ENCODE data around the gene RAPGEF6. TPM values are rescaled to one million over a fixed set of nuclear protein-coding genes. Genes with fewer than 3 reads are reported as not detected.

Gene RAPGEF6
- total and polyA plus RNA-seq, 4 donors: 19.3 to 95.2 (median 33.5) TPM

GRCh38 chr5:131433109-131433508 lies 201.9 kb downstream of the RAPGEF6 start:
- Histone ChIP-seq H3K9me3 (ENCODE audit: control insufficient read depth, insufficient read depth, low read length) (no peaks in the 10 kb centered on the region), H3K27me3 (ENCODE audit: control insufficient read depth, insufficient read depth, low read length) (no peaks in the 10 kb centered on the region), H3K36me3 (ENCODE audit: control insufficient read depth, insufficient read depth, low read length) (peaks cover 34% of the 10 kb centered on the region), H3K4me3 (ENCODE audit: low read depth, low read length) (no peak overlapping the region), H3K4me1 (ENCODE audit: control insufficient read depth, insufficient read depth, low read length) (no peaks in the 10 kb centered on the region), H3K27ac (ENCODE audit: low read depth, low read length) (no peak overlapping the region)
- 88% methylated on average over 1 of the region's 1 CpG for WGBS (ENCODE audit: insufficient coverage)
- no peak for DNase-seq (ENCODE audit: low read depth in 4 of 6, low spot score in 6 of 6)

- no peaks in the 10 kb centered on the region for H3K9me3 ChIP-seq (ENCODE audit: control insufficient read depth, insufficient read depth, low read length)
- H3K27me3 ChIP-seq (ENCODE audit: control insufficient read depth, insufficient read depth, low read length): no peaks in the 10 kb centered on the region
- no peaks in the 10 kb centered on the region for H3K4me1 ChIP-seq (ENCODE audit: control insufficient read depth, insufficient read depth, low read length)
- DNase-seq (ENCODE audit: low read depth in 4 of 6, low spot score in 6 of 6): no peak
- no peak overlapping the region for H3K4me3 ChIP-seq (ENCODE audit: low read depth, low read length)
- no peak overlapping the region for H3K27ac ChIP-seq (ENCODE audit: low read depth, low read length)
- H3K36me3 ChIP-seq (ENCODE audit: control insufficient read depth, insufficient read depth, low read length): peaks cover 37% of the 10 kb centered on the region
- no CpG with 5 or more reads among the region's 2 CpGs for WGBS (ENCODE audit: insufficient coverage)
Observed at GRCh38 chr5:131431794-131432193, 203.2 kb downstream of the RAPGEF6 start.

- H3K27me3 ChIP-seq (ENCODE audit: control insufficient read depth, insufficient read depth, low read length): no peaks in the 10 kb centered on the region
- H3K9me3 ChIP-seq (ENCODE audit: control insufficient read depth, insufficient read depth, low read length): no peaks in the 10 kb centered on the region
- 100% methylated on average over 1 of the region's 1 CpG for WGBS (ENCODE audit: insufficient coverage)
- H3K36me3 ChIP-seq (ENCODE audit: control insufficient read depth, insufficient read depth, low read length): peaks cover 37% of the 10 kb centered on the region
- no peaks in the 10 kb centered on the region for H3K4me1 ChIP-seq (ENCODE audit: control insufficient read depth, insufficient read depth, low read length)
- DNase-seq (ENCODE audit: low read depth in 4 of 6, low spot score in 6 of 6): no peak
- H3K27ac ChIP-seq (ENCODE audit: low read depth, low read length): no peak overlapping the region
- H3K4me3 ChIP-seq (ENCODE audit: low read depth, low read length): no peak overlapping the region
Observed at GRCh38 chr5:131430794-131431193, 204.2 kb downstream of the RAPGEF6 start.

GRCh38 chr5:131426011-131426410 lies 209.0 kb downstream of the RAPGEF6 start:
- Histone ChIP-seq H3K36me3 (ENCODE audit: control insufficient read depth, insufficient read depth, low read length) (peaks cover 25% of the 10 kb centered on the region), H3K27ac (ENCODE audit: low read depth, low read length) (no peak overlapping the region), H3K4me3 (ENCODE audit: low read depth, low read length) (no peak overlapping the region), H3K9me3 (ENCODE audit: control insufficient read depth, insufficient read depth, low read length) (no peaks in the 10 kb centered on the region), H3K4me1 (ENCODE audit: control insufficient read depth, insufficient read depth, low read length) (no peaks in the 10 kb centered on the region), H3K27me3 (ENCODE audit: control insufficient read depth, insufficient read depth, low read length) (no peaks in the 10 kb centered on the region)
- whole genome bisulfite sequencing (ENCODE audit: insufficient coverage): no CpG with 5 or more reads among the region's 1 CpG
- DNase-seq (ENCODE audit: low read depth in 4 of 6, low spot score in 6 of 6): no peak

GRCh38 chr5:131423056-131423455 lies 212.0 kb downstream of the RAPGEF6 start:
- H3K4me3 ChIP-seq (ENCODE audit: low read depth, low read length): no peak overlapping the region
- H3K27ac ChIP-seq (ENCODE audit: low read depth, low read length): no peak overlapping the region
- no peaks in the 10 kb centered on the region for H3K9me3 ChIP-seq (ENCODE audit: control insufficient read depth, insufficient read depth, low read length)
- peaks cover 13% of the 10 kb centered on the region for H3K36me3 ChIP-seq (ENCODE audit: control insufficient read depth, insufficient read depth, low read length)
- WGBS (ENCODE audit: insufficient coverage): 100% methylated on average over 1 of the region's 2 CpGs
- no peak for DNase-seq (ENCODE audit: low read depth in 4 of 6, low spot score in 6 of 6)
- H3K4me1 ChIP-seq (ENCODE audit: control insufficient read depth, insufficient read depth, low read length): no peaks in the 10 kb centered on the region
- no peaks in the 10 kb centered on the region for H3K27me3 ChIP-seq (ENCODE audit: control insufficient read depth, insufficient read depth, low read length)

- H3K27ac ChIP-seq (ENCODE audit: low read depth, low read length): no peak overlapping the region
- H3K4me3 ChIP-seq (ENCODE audit: low read depth, low read length): no peak overlapping the region
- 54% methylated on average over 3 of the region's 4 CpGs for WGBS (ENCODE audit: insufficient coverage)
- no peaks in the 10 kb centered on the region for H3K9me3 ChIP-seq (ENCODE audit: control insufficient read depth, insufficient read depth, low read length)
- no peaks in the 10 kb centered on the region for H3K27me3 ChIP-seq (ENCODE audit: control insufficient read depth, insufficient read depth, low read length)
- no peaks in the 10 kb centered on the region for H3K4me1 ChIP-seq (ENCODE audit: control insufficient read depth, insufficient read depth, low read length)
- peaks cover 8% of the 10 kb centered on the region for H3K36me3 ChIP-seq (ENCODE audit: control insufficient read depth, insufficient read depth, low read length)
- no peak for DNase-seq (ENCODE audit: low read depth in 4 of 6, low spot score in 6 of 6)
Observed at GRCh38 chr5:131419877-131420276, 215.2 kb downstream of the RAPGEF6 start.

GRCh38 chr5:131418846-131419245 lies 216.2 kb downstream of the RAPGEF6 start:
- no peak overlapping the region for H3K27ac ChIP-seq (ENCODE audit: low read depth, low read length)
- WGBS (ENCODE audit: insufficient coverage): 100% methylated on average over 1 of the region's 7 CpGs
- no peak for DNase-seq (ENCODE audit: low read depth in 4 of 6, low spot score in 6 of 6)

GRCh38 chr5:131417240-131417869 lies 217.7 kb downstream of the RAPGEF6 start:
- 0% methylated on average over 4 of the region's 7 CpGs for WGBS (ENCODE audit: insufficient coverage)
- no peaks in the 10 kb centered on the region for H3K4me1 ChIP-seq (ENCODE audit: control insufficient read depth, insufficient read depth, low read length)
- peaks cover 3% of the 10 kb centered on the region for H3K36me3 ChIP-seq (ENCODE audit: control insufficient read depth, insufficient read depth, low read length)
- DNase-seq (ENCODE audit: low read depth in 4 of 6, low spot score in 6 of 6): peak in 5 of 6 donors; percentile 57 to 93 (median 66)
- no peak overlapping the region for H3K4me3 ChIP-seq (ENCODE audit: low read depth, low read length)
- H3K27ac ChIP-seq (ENCODE audit: low read depth, low read length): no peak overlapping the region
- H3K9me3 ChIP-seq (ENCODE audit: control insufficient read depth, insufficient read depth, low read length): no peaks in the 10 kb centered on the region
- H3K27me3 ChIP-seq (ENCODE audit: control insufficient read depth, insufficient read depth, low read length): no peaks in the 10 kb centered on the region

More at GRCh38 chr5:131418846-131419245, 216.2 kb downstream of the RAPGEF6 start:
- H3K4me3 ChIP-seq (ENCODE audit: low read depth, low read length): no peak overlapping the region
- H3K9me3 ChIP-seq (ENCODE audit: control insufficient read depth, insufficient read depth, low read length): no peaks in the 10 kb centered on the region
- H3K4me1 ChIP-seq (ENCODE audit: control insufficient read depth, insufficient read depth, low read length): no peaks in the 10 kb centered on the region
- H3K27me3 ChIP-seq (ENCODE audit: control insufficient read depth, insufficient read depth, low read length): no peaks in the 10 kb centered on the region
- peaks cover 8% of the 10 kb centered on the region for H3K36me3 ChIP-seq (ENCODE audit: control insufficient read depth, insufficient read depth, low read length)

GRCh38 chr5:131416729-131417128 lies 218.3 kb downstream of the RAPGEF6 start:
- no peak overlapping the region for H3K4me3 ChIP-seq (ENCODE audit: low read depth, low read length)
- no peak overlapping the region for H3K27ac ChIP-seq (ENCODE audit: low read depth, low read length)
- WGBS (ENCODE audit: insufficient coverage): no CpG with 5 or more reads among the region's 3 CpGs
- H3K27me3 ChIP-seq (ENCODE audit: control insufficient read depth, insufficient read depth, low read length): no peaks in the 10 kb centered on the region
- H3K4me1 ChIP-seq (ENCODE audit: control insufficient read depth, insufficient read depth, low read length): no peaks in the 10 kb centered on the region
- H3K36me3 ChIP-seq (ENCODE audit: control insufficient read depth, insufficient read depth, low read length): peaks cover 3% of the 10 kb centered on the region
- no peaks in the 10 kb centered on the region for H3K9me3 ChIP-seq (ENCODE audit: control insufficient read depth, insufficient read depth, low read length)
- no peak for DNase-seq (ENCODE audit: low read depth in 4 of 6, low spot score in 6 of 6)

Data from spinal cord (tissue), 10 donors.